Measurements from ENCODE around the gene WDFY1. TPM values are rescaled to one million over a fixed set of nuclear protein-coding genes. Genes with fewer than 3 reads are reported as not detected.
A peak's percentile ranks its signal among the peaks of the same experiment; 100 is the strongest.

Gene WDFY1
- total RNA-seq, 2 experiments from 2014 or later: 33.3 to 45.3 TPM

GRCh38 chr2:223900066-223900465, 45.1 kb downstream of the WDFY1 start:
- Histone ChIP-seq H2AFZ (ENCODE audit: low read length) (no peak overlapping the region), H3K4me3 (ENCODE audit: low read depth, low read length, poor library complexity, severe bottlenecking) (no peak overlapping the region), H3K79me2 (ENCODE audit: insufficient read depth, low read depth, low read length) (no peaks in the 10 kb centered on the region), H4K20me1 (ENCODE audit: insufficient read depth, low read length) (no peaks in the 10 kb centered on the region), H3K9me3 (ENCODE audit: low read length) (no peaks in the 10 kb centered on the region), H3K9me2 (ENCODE audit: insufficient read depth, low read length) (no peaks in the 10 kb centered on the region), H3K4me2 (ENCODE audit: low read length) (no peak overlapping the region), H3K36me3 (ENCODE audit: insufficient read depth, low read length) (peaks cover 20% of the 10 kb centered on the region), H3K27ac (ENCODE audit: low read depth, low read length, poor library complexity, severe bottlenecking) (no peak overlapping the region), H3K4me1 (ENCODE audit: insufficient read depth, low read length, poor library complexity, severe bottlenecking) (peaks cover 29% of the 10 kb centered on the region)
- ChIA-PET POLR2A (interaction anchor here (0.6 to 1.5 kb wide), 5 partner anchors 10 to 69 kb away, joined by 3 to 5 read pairs (median 4); no protein-coding TSS in a partner anchor), CTCF (ENCODE audit: unreplicated experiment) (no interaction called here)
- TF ChIP-seq, protein P1, sequence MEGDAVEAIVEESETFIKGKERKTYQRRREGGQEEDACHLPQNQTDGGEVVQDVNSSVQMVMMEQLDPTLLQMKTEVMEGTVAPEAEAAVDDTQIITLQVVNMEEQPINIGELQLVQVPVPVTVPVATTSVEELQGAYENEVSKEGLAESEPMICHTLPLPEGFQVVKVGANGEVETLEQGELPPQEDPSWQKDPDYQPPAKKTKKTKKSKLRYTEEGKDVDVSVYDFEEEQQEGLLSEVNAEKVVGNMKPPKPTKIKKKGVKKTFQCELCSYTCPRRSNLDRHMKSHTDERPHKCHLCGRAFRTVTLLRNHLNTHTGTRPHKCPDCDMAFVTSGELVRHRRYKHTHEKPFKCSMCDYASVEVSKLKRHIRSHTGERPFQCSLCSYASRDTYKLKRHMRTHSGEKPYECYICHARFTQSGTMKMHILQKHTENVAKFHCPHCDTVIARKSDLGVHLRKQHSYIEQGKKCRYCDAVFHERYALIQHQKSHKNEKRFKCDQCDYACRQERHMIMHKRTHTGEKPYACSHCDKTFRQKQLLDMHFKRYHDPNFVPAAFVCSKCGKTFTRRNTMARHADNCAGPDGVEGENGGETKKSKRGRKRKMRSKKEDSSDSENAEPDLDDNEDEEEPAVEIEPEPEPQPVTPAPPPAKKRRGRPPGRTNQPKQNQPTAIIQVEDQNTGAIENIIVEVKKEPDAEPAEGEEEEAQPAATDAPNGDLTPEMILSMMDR (conservative IDR thresholded peaks at IDR 0.05; ENCODE audit: low read length): no peak
- BruUV-seq (replicated peaks): TSS peak; percentile 31
- intact Hi-C loops (cut with micrococcal nuclease; ENCODE audit: unreplicated experiment): no loop called here
- DNase-seq (ENCODE audit: low spot score): no peak

GRCh38 chr2:223897669-223898330, 47.3 kb downstream of the WDFY1 start:
- DNase-seq (ENCODE audit: low spot score): peak; percentile 5
- Histone ChIP-seq H3K4me3 (ENCODE audit: low read depth, low read length, poor library complexity, severe bottlenecking) (no peak overlapping the region), H3K4me2 (ENCODE audit: low read length) (no peak overlapping the region), H4K20me1 (ENCODE audit: insufficient read depth, low read length) (no peaks in the 10 kb centered on the region), H3K4me1 (ENCODE audit: insufficient read depth, low read length, poor library complexity, severe bottlenecking) (peaks cover 52% of the 10 kb centered on the region), H3K36me3 (ENCODE audit: insufficient read depth, low read length) (peaks cover 20% of the 10 kb centered on the region), H3K9me3 (ENCODE audit: low read length) (no peaks in the 10 kb centered on the region), H2AFZ (ENCODE audit: low read length) (no peak overlapping the region), H3K27ac (ENCODE audit: low read depth, low read length, poor library complexity, severe bottlenecking) (no peak overlapping the region), H3K79me2 (ENCODE audit: insufficient read depth, low read depth, low read length) (no peaks in the 10 kb centered on the region), H3K9me2 (ENCODE audit: insufficient read depth, low read length) (no peaks in the 10 kb centered on the region)
- no TSS peak for BruUV-seq (replicated peaks)
- TF ChIP-seq EZH2phosphoT487 (IDR thresholded peaks at IDR 0.05; ENCODE audit: borderline replicate concordance, low read depth, low read length): no peak
- ChIA-PET POLR2A (interaction anchor here (0.7 to 1.6 kb wide), 9 partner anchors 16 to 119 kb away, joined by 3 to 6 read pairs (median 4); partner anchors contain the start of gene WDFY1), CTCF (ENCODE audit: unreplicated experiment) (no interaction called here)
- intact Hi-C loops (cut with micrococcal nuclease; ENCODE audit: unreplicated experiment): no loop called here

DNA sequence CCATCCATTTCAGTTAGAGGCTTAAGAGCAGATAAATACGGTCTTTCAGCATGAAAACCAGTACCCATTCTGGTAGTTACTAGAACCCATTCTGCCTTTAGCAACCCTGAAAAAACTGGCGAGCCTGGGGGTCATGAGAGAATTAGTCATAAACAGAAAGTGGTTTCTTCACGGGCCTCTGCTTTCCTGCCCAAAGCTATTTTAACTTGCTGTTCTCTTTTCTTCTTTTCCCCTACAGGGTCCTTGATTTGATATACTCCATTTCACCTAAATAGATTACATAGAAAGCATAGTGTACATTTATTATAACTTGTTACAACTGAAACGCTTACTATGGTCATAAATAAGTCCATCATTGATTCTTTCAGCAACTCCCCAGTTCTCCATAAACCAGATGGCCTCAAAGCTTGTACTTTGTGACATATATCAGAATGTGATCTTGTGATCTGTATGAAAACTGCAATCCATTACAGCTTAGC, 48.3 kb downstream of the WDFY1 start:
- peaks cover 52% of the 10 kb centered on the region for H3K4me1 ChIP-seq (ENCODE audit: insufficient read depth, low read length, poor library complexity, severe bottlenecking)
- peak overlapping the region; percentile 52 for H2AFZ ChIP-seq (ENCODE audit: low read length)
- peak; percentile 63 for DNase-seq (ENCODE audit: low spot score)
- H3K9me3 ChIP-seq (ENCODE audit: low read length): no peaks in the 10 kb centered on the region
- ChIA-PET POLR2A (interaction anchor here (0.5 to 1.6 kb wide), 15 partner anchors 15 to 775 kb away, joined by 3 to 6 read pairs (median 3); partner anchors contain the start of gene WDFY1), CTCF (ENCODE audit: unreplicated experiment) (no interaction called here)
- H3K79me2 ChIP-seq (ENCODE audit: insufficient read depth, low read depth, low read length): no peaks in the 10 kb centered on the region
- peaks cover 24% of the 10 kb centered on the region for H3K36me3 ChIP-seq (ENCODE audit: insufficient read depth, low read length)
- no peaks in the 10 kb centered on the region for H3K9me2 ChIP-seq (ENCODE audit: insufficient read depth, low read length)
- H4K20me1 ChIP-seq (ENCODE audit: insufficient read depth, low read length): no peaks in the 10 kb centered on the region
- BruUV-seq (replicated peaks): no TSS peak
- peak overlapping the region; percentile 54 for H3K4me3 ChIP-seq (ENCODE audit: low read depth, low read length, poor library complexity, severe bottlenecking)
- H3K4me2 ChIP-seq (ENCODE audit: low read length): peak overlapping the region; percentile 82
- intact Hi-C loops (cut with micrococcal nuclease; ENCODE audit: unreplicated experiment): no loop called here
- TF ChIP-seq, protein P1 (conservative IDR thresholded peaks at IDR 0.05; ENCODE audit: low read length): no peak
- TF ChIP-seq EZH2phosphoT487 (IDR thresholded peaks at IDR 0.05; ENCODE audit: borderline replicate concordance, low read depth, low read length): no peak
- peak overlapping the region; percentile 63 for H3K27ac ChIP-seq (ENCODE audit: low read depth, low read length, poor library complexity, severe bottlenecking)
